ENCODE measurements around the gene HEMK1. TPM values are rescaled to one million over a fixed set of nuclear protein-coding genes. Genes with fewer than 3 reads are reported as not detected.

HEMK1 gene
- total and polyA plus RNA-seq, 2 of the 4 experiments (the other 2 are of a cell fraction) = 17.2 to 20.8 TPM

GRCh38 chr3:50584391-50584790, 15.1 kb downstream of the HEMK1 start:
- no peak overlapping the region for H3K9ac ChIP-seq (ENCODE audit: low read depth, low read length)
- H3K9me3 ChIP-seq (ENCODE audit: control insufficient read depth, insufficient read depth, low read length) = no peaks in the 10 kb centered on the region
- no peak overlapping the region for H2BK20ac ChIP-seq (ENCODE audit: low read depth, low read length)
- no peak overlapping the region for H3K23ac ChIP-seq (ENCODE audit: low read depth, low read length)
- H4K91ac ChIP-seq (ENCODE audit: insufficient read depth, low read depth, low read length) = no peak overlapping the region
- no peak overlapping the region for H3K56ac ChIP-seq (ENCODE audit: extremely low read depth, insufficient read depth, low read length)
- H3K4me1 ChIP-seq (ENCODE audit: control insufficient read depth, insufficient read depth, low read length) = no peaks in the 10 kb centered on the region
- no peaks in the 10 kb centered on the region for H3K79me1 ChIP-seq (ENCODE audit: low read depth in 1 of 2, low read length in 2 of 2)
- in situ Hi-C loops (cut with MboI; ENCODE audit: low sequenced_read_pairs) (no loop called here), intact Hi-C loops (cut with micrococcal nuclease) (no loop called here), dilution Hi-C loops (cut with HindIII; ENCODE audit: low sequenced_read_pairs, unreplicated experiment) (no loop called here)
- H3K27me3 ChIP-seq (ENCODE audit: control insufficient read depth, insufficient read depth, low read length) = no peaks in the 10 kb centered on the region
- no peak overlapping the region for H2AK9ac ChIP-seq (replicated peaks; ENCODE audit: low read depth, low read length, poor library complexity)
- H2BK5ac ChIP-seq (ENCODE audit: low read depth, low read length, poor library complexity, severe bottlenecking) = no peak overlapping the region
- no peaks in the 10 kb centered on the region for H4K20me1 ChIP-seq (ENCODE audit: insufficient read depth, low read length)
- no peak overlapping the region for H2BK120ac ChIP-seq (ENCODE audit: low read depth, low read length)
- 100% methylated on average over 1 of the region's 2 CpGs; no CpG with 5 or more reads in 1 of the 2 experiments for WGBS, 2 experiments (ENCODE audit: extremely low coverage in 2 of 2, insufficient read length in 1 of 2)
- DNase-seq (no peak), ATAC-seq (ENCODE audit: low read depth) (no peak)
- peaks cover 26% of the 10 kb centered on the region; the same call in 1 of the 2 replicates for H3K36me3 ChIP-seq (ENCODE audit: control insufficient read depth, insufficient read depth, low read length)
- H3K4ac ChIP-seq (ENCODE audit: low read depth, low read length) = no peak overlapping the region
- POLR2A ChIA-PET (ENCODE audit: unreplicated experiment) = no interaction called here
- H3K9me1 ChIP-seq (ENCODE audit: insufficient read depth, low read length) = no peaks in the 10 kb centered on the region
- BruUV-seq (replicated peaks) = no TSS peak
- H2BK15ac ChIP-seq (ENCODE audit: low read depth, low read length) = no peak overlapping the region
- H3K18ac ChIP-seq (ENCODE audit: low read depth, low read length) = no peak overlapping the region
- CTCF ChIA-PET = no interaction called here
- H2AK5ac ChIP-seq (ENCODE audit: low read depth, low read length) = no peak overlapping the region
- no peak overlapping the region for H3K4me2 ChIP-seq (ENCODE audit: low read depth, low read length)
- H3K4me3 ChIP-seq (ENCODE audit: insufficient read depth, low read depth, low read length) = no peak overlapping the region
- H3K14ac ChIP-seq (replicated peaks; ENCODE audit: low read depth, low read length) = no peak overlapping the region
- H4K5ac ChIP-seq (ENCODE audit: low read depth, low read length) = no peak overlapping the region
- H2AFZ ChIP-seq (replicated peaks; ENCODE audit: low read length, poor library complexity) = no peak overlapping the region
- TF ChIP-seq MAZ (IDR thresholded peaks at IDR 0.05; ENCODE audit: borderline replicate concordance, low read depth, low read length) (no peak), RFX5 (IDR thresholded peaks at IDR 0.05; ENCODE audit: low read depth, low read length) (no peak), CEBPB (IDR thresholded peaks at IDR 0.05; ENCODE audit: low read depth, low read length) (peak; percentile 42; the same call in 1 of the 2 replicates), BHLHE40 (IDR thresholded peaks at IDR 0.05; ENCODE audit: low read depth, low read length) (no peak)
- no peak overlapping the region for H3K27ac ChIP-seq (ENCODE audit: insufficient read depth, low read length)
- no peak overlapping the region for H4K8ac ChIP-seq (ENCODE audit: low read depth in 2 of 2, low read length in 2 of 2)
